ACC112 (cell line): ENCODE results near the gene CCDC106.

Experiments used
- H2AFZ ChIP-seq: fragments of 200-600 bp; sonication (generic); one replicate; pipeline ENCODE4 v1.6.0; 2017; ENCODE audit warnings: antibody characterized with exemption, low read length; ENCODE audit not compliant: unreplicated experiment
- H3K27ac ChIP-seq: fragments of 200-600 bp; sonication (generic); 2 replicates; pipeline ENCODE4 v1.5.1; 2014; ENCODE audit warnings: low read depth, mild to moderate bottlenecking, antibody characterized with exemption, low read length, moderate library complexity
- H3K27me3 ChIP-seq: fragments of 200-600 bp; sonication (generic); 2 replicates; pipeline ENCODE4 v1.6.1; 2014; ENCODE audit warnings: mild to moderate bottlenecking, antibody characterized with exemption, low read length, moderate library complexity, mixed read lengths; ENCODE audit not compliant: insufficient read depth
- H3K36me3 ChIP-seq: fragments of 200-600 bp; sonication (generic); 2 replicates; pipeline ENCODE4 v1.6.1; 2016; ENCODE audit warnings: mild to moderate bottlenecking, antibody characterized with exemption, low read length, moderate library complexity, mixed read lengths; ENCODE audit not compliant: insufficient read depth
- H3K4me1 ChIP-seq: fragments of 200-600 bp; sonication (generic); one replicate; pipeline ENCODE4 v1.6.1; 2016; ENCODE audit warnings: low read length, mixed read lengths; ENCODE audit not compliant: insufficient read depth, unreplicated experiment, control insufficient read depth
- H3K4me3 ChIP-seq: fragments of 200-600 bp; sonication (generic); 2 replicates; pipeline ENCODE4 v1.5.1; 2014; ENCODE audit warnings: mild to moderate bottlenecking, low read depth, low read length
- H3K79me2 ChIP-seq: fragments of 200-600 bp; sonication (generic); one replicate; pipeline ENCODE4 v1.6.0; 2016; ENCODE audit warnings: low read length; ENCODE audit not compliant: control insufficient read depth, unreplicated experiment, insufficient read depth

Gene CCDC106

DNA sequence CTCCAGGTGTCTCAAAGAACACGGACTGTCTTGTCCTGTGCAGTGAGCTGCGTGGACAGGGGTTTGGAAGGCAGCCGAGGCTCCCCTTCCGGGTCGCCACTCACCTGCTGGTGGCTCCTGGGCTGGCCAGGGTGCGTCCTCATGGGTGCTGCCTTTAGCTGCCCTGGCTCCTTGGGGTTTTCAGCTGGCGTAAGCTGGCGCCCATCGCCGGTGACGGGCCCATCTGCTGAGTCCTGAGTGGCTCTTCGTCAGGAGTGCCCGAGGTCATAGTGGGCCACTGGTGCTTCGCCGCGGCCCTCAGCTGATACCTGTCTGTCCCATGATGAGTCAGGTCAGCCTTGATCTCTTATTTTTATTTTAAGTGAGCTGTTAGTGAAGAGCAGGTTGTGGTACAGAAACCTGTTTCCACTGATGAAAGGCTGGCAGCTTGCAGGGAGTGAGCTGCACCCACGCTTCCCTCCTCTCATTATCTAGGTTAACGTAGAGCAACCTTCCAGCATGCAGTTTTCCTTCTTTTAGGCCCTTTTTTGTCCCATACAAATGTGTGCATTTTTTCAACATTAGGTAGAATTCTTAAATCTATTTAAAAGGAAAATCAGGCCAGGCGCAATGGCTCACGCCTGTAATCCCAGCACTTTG lies 45.4 kb downstream of the CCDC106 start:
- Histone ChIP-seq H3K4me3 (no peak overlapping the region), H3K36me3 (no peaks in the 10 kb centered on the region), H3K4me1 (no peaks in the 10 kb centered on the region)

DNA sequence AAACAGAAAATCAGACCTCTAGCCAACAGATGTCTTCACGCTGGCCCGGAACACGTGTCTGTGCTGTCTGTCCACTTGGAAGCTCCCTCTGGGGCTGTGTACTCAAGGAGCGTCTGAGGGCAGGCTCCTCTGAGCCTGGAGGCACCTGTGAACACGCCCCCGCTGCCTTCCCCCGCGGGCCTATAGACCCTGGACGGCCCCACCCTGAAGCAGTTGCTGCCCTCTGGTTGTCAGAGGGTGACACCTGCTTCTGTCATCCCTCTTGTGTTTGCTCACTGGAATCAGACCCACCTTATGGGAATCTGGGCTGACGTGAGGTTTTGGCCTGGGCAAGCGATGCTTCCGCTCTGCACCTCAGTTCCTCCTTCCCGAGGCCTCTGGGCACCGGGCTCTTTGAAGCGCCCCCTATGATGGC lies 46.2 kb downstream of the CCDC106 start:
- H3K27me3 ChIP-seq, result no peaks in the 10 kb centered on the region
- no peak overlapping the region for H2AFZ ChIP-seq
- no peaks in the 10 kb centered on the region for H3K79me2 ChIP-seq
- H3K36me3 ChIP-seq, result no peaks in the 10 kb centered on the region
- no peak overlapping the region for H3K27ac ChIP-seq
- no peak overlapping the region for H3K4me3 ChIP-seq
- H3K4me1 ChIP-seq, result no peaks in the 10 kb centered on the region

More for the DNA sequence above, 45.4 kb downstream of the CCDC106 start:
- Histone ChIP-seq H3K27ac (no peak overlapping the region), H3K27me3 (no peaks in the 10 kb centered on the region), H3K79me2 (no peaks in the 10 kb centered on the region), H2AFZ (no peak overlapping the region)

DNA sequence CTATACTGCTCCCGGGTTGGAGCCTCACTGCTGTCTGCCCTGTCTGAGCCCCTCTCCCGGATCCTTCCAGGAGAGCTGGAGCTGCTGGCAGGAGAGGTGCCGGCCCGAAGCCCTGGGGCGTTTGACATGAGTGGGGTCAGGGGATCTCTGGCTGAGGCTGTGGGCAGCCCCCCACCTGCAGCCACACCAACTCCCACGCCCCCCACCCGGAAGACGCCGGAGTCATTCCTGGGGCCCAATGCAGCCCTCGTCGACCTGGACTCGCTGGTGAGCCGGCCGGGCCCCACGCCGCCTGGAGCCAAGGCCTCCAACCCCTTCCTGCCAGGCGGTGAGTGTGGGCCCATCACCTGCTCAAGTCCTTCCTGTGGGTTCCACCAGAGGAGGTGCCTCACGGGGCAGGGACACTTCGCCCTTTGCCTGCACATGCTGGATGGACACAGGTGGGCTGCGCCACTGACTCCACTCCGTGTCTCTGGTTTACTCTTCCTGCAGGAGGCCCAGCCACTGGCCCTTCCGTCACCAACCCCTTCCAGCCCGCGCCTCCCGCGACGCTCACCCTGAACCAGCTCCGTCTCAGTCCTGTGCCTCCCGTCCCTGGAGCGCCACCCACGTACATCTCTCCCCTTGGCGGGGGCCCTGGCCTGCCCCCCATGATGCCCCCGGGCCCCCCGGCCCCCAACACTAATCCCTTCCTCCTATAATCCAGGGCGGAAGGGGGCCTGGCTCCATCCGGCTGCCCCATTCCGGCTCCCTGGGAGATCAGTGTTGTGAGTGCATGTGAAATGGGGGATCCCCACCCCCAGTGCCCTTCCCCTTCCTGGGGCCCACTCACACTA lies 46.9 kb downstream of the CCDC106 start:
- Histone ChIP-seq H3K79me2 (no peaks in the 10 kb centered on the region), H3K4me3 (no peak overlapping the region), H3K36me3 (no peaks in the 10 kb centered on the region), H3K27ac (no peak overlapping the region), H3K27me3 (no peaks in the 10 kb centered on the region), H3K4me1 (no peaks in the 10 kb centered on the region), H2AFZ (no peak overlapping the region)

DNA sequence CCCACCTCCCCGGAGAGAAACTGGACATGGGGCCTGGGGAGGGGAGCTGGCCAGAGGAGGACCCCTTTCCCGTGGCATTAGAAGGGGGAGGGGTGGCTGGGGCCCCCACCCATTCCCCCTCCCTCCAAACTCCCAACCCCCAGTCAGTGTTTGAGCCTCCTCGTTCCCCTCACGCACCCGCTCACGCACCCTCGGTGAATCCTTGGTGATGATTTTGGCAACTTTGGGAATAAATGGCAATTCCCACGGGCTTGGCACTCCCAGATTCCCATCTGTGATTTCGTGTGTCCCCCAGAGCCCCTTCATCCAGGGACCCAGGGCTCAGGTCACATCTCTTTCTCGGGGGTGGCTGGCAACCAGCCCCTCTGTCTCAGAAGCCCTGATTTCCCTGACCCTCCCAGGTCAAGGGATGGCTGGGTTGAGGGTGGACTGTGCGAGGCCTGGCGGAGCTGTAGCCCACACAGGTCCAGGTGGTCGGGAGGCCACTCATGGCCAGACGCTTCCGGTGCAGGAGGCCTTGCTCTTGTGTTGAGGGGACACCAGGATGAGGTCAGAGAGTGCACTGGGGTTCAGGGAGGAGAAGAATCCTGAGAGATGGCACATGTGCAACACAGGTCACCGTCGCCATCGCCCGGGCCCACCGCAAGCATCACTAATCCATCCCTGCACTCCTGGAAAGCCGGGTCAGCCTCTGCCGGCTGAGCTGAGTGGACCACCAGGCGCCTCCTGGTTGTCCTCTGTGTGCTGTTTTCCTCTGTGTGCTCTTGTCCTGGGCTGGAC lies 47.7 kb downstream of the CCDC106 start:
- no peaks in the 10 kb centered on the region for H3K4me1 ChIP-seq
- no peaks in the 10 kb centered on the region for H3K27me3 ChIP-seq
- H3K79me2 ChIP-seq, result no peaks in the 10 kb centered on the region
- H3K27ac ChIP-seq, result no peak overlapping the region
- H2AFZ ChIP-seq, result no peak overlapping the region
- no peak overlapping the region for H3K4me3 ChIP-seq
- no peaks in the 10 kb centered on the region for H3K36me3 ChIP-seq

DNA sequence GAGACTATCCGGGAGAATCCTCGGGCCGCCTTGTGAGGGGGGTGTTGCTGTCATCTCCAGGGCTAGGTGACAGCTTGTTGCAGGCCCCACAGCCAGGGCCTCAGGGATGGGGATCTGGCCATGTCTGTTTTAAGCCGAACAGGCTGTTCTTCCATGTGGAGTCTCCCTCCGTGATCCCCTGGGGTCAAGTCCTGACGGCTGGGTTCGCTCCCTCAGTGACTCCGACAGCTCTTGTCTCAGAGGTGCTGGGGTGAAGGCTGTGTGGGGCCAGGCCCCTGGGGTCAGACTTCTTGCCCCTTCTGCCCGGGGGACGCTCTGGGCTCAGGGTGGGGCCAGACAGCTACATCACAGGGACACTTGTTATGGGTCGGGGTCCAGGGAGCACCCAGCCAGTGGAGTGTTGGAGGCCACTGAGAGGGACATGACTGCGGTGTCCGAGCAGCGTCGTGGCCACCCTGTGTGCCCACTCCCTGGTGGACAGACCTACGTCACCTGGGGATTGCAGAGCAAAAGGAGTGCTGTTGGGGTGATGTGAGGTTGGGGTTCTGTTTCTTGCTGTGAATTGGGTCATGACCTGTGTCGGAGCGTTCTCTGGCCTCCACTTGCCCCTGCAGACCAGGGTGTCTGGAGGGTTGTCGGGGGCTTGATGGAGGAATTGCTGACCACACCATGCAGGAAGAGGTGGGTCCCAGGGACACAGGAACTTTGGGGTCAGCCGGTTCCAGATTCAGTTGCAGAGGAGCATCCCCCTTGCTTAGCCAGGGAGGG lies 48.5 kb downstream of the CCDC106 start:
- H3K27ac ChIP-seq, result no peak overlapping the region
- no peaks in the 10 kb centered on the region for H3K79me2 ChIP-seq
- no peaks in the 10 kb centered on the region for H3K4me1 ChIP-seq
- no peaks in the 10 kb centered on the region for H3K27me3 ChIP-seq
- no peak overlapping the region for H2AFZ ChIP-seq
- H3K36me3 ChIP-seq, result no peaks in the 10 kb centered on the region
- no peak overlapping the region for H3K4me3 ChIP-seq

DNA sequence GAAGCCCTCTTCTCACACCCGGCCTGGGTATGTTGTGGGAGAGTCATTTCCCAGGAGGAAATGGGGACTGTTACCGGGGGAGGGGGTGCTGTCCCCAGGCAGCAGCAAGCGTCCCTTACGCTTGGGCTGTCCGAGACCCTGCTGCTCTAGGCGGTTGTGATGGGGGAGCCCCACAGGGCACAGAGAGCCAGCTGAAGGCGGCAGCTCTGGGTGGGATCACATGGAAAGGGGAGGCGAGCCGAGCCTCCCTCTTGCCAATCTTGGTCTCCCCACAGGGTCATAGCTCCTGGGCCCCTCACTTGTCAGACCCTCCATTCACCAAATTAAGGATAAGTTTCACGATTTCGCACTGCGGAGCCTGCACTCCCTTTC lies 49.0 kb downstream of the CCDC106 start:
- Histone ChIP-seq H2AFZ (no peak overlapping the region), H3K27ac (no peak overlapping the region), H3K79me2 (no peaks in the 10 kb centered on the region), H3K27me3 (no peaks in the 10 kb centered on the region), H3K4me1 (no peaks in the 10 kb centered on the region), H3K36me3 (no peaks in the 10 kb centered on the region), H3K4me3 (no peak overlapping the region)

DNA sequence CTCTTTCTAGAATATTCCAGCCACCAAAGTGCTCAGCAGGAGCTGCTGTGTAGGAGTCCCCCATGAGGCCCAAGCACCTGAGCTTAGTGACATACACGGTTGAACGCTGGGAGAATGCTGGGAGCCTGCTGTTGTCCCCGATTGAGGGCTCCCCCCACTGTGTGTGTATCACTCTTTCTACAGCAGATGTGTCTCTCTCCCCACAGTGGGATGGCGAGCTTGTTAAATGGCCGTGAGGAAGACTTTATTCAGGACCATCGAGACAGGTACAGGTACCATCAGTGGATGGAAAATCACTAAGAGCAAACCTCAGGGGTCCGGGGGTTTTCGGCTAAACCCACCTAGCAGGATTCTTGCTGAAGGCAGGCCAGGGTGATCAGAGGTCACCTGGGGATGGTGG lies 49.7 kb downstream of the CCDC106 start:
- Histone ChIP-seq H3K4me3 (no peak overlapping the region), H3K79me2 (no peaks in the 10 kb centered on the region), H3K27me3 (no peaks in the 10 kb centered on the region), H2AFZ (no peak overlapping the region), H3K27ac (no peak overlapping the region), H3K36me3 (no peaks in the 10 kb centered on the region), H3K4me1 (no peaks in the 10 kb centered on the region)

DNA sequence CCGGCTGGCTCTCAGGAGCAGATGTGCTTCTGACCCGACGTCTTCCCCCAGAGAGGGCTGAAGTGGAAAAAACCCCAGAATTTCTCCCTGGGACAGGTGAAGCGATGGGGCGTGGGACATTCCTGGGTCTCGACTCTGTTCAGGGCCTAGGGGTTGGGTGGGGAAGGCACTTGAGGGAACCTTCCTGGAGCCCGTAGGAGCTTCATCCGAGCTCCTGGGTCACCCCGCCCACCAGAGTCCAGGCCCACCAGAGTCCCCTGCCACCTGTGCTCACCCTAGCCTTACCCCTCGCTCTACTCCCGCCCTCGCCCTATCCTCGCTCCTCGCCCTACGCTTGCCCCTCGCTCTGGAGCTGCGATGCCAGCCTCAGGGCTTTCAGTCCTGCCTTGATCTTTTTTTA lies 50.2 kb downstream of the CCDC106 start:
- H3K36me3 ChIP-seq, result no peaks in the 10 kb centered on the region
- no peaks in the 10 kb centered on the region for H3K4me1 ChIP-seq
- H3K27me3 ChIP-seq, result no peaks in the 10 kb centered on the region
- H2AFZ ChIP-seq, result no peak overlapping the region
- H3K4me3 ChIP-seq, result no peak overlapping the region
- no peak overlapping the region for H3K27ac ChIP-seq
- no peaks in the 10 kb centered on the region for H3K79me2 ChIP-seq

DNA sequence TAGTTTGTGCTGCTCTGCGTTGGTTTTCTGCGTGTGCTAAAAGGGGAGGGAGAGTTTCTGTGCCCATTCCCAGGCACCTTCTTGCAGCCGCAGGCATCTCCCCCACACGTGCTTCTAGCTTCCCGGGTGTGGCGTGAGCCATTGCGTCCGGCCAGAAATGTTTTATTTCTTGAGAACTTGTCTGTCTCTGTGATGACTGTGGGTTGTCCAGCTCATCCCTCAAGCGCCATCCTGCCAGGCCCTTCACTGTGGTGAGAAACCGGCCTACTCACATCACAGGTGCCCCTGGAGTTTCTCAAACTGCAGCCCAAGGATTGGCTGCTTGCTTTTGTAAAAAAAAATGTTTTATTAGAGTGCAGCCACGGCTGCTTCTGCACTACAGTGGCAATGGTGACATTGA lies 51.2 kb downstream of the CCDC106 start:
- Histone ChIP-seq H3K4me1 (no peaks in the 10 kb centered on the region), H3K27me3 (no peaks in the 10 kb centered on the region), H3K36me3 (peaks cover 3% of the 10 kb centered on the region; the same call in 1 of the 2 replicates), H3K27ac (no peak overlapping the region), H2AFZ (no peak overlapping the region), H3K4me3 (no peak overlapping the region), H3K79me2 (no peaks in the 10 kb centered on the region)

DNA sequence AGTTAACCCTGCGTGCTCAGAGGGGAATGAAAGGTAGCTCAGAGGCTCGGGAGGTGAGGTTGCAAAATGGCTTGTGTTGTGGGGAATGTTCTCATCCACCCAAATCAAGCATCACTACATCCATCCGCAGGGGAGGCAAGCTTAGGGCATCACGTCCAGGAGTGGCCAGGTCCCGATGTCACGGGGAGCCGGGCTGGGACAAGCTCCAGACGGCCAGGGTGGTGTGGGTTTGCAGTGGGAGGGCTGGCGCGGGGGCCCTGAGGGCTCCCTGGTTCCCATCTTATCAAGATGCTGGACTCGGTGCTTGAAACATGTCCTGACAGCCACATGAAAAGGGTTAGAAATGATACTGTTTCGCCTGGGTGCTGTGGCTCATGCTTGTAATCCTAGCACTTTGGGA lies 52.8 kb downstream of the CCDC106 start:
- Histone ChIP-seq H3K27me3 (no peaks in the 10 kb centered on the region), H2AFZ (no peak overlapping the region), H3K79me2 (no peaks in the 10 kb centered on the region), H3K36me3 (peaks cover 4% of the 10 kb centered on the region; the same call in 1 of the 2 replicates), H3K4me1 (no peaks in the 10 kb centered on the region), H3K27ac (no peak overlapping the region), H3K4me3 (no peak overlapping the region)
